OCI-LY1 (cell line): ENCODE measurements around the gene EBF3.

ENCODE experiments used
- H2AFZ ChIP-seq: fragments of 200-600 bp; sonication (generic), shearing (Covaris generic); 2 replicates; pipeline ENCODE4 v1.6.0; 2014; ENCODE audit warnings: antibody characterized with exemption, mild to moderate bottlenecking, low read length
- H3F3A ChIP-seq: fragments of 200-600 bp; sonication (generic), shearing (Covaris generic); 2 replicates; pipeline ENCODE4 v1.6.0; 2014; ENCODE audit warnings: mild to moderate bottlenecking, antibody characterized with exemption, low read length, moderate library complexity; ENCODE audit not compliant: insufficient read depth
- H3K27ac ChIP-seq: fragments of 200-600 bp; sonication (generic); 2 replicates; pipeline ENCODE4 v1.5.1; 2014; ENCODE audit warnings: low read length, mixed run types, mild to moderate bottlenecking, low read depth; ENCODE audit not compliant: poor library complexity, severe bottlenecking
- H3K27me3 ChIP-seq: fragments of 200-600 bp; sonication (generic); 2 replicates; pipeline ENCODE4 v1.6.0; 2014; ENCODE audit warnings: antibody characterized with exemption, mild to moderate bottlenecking, low read length, moderate library complexity; ENCODE audit not compliant: insufficient read depth
- H3K36me3 ChIP-seq: fragments of 200-600 bp; sonication (generic); 2 replicates; pipeline ENCODE4 v1.6.1; 2014; ENCODE audit warnings: mild to moderate bottlenecking, antibody characterized with exemption, low read length, moderate library complexity, mixed read lengths; ENCODE audit not compliant: insufficient read depth
- H3K4me1 ChIP-seq: fragments of 200-600 bp; sonication (generic); 2 replicates; pipeline ENCODE4 v1.5.1; 2014; ENCODE audit warnings: mild to moderate bottlenecking, low read length, moderate library complexity; ENCODE audit not compliant: insufficient read depth, severe bottlenecking
- H3K4me2 ChIP-seq: fragments of 200-600 bp; sonication (generic), shearing (Covaris generic); 2 replicates; pipeline ENCODE4 v1.6.1; 2014; ENCODE audit warnings: low read length
- H3K4me3 ChIP-seq: fragments of 200-600 bp; sonication (generic); 2 replicates; pipeline ENCODE4 v1.5.1; 2014; ENCODE audit warnings: low read length, low read depth, mild to moderate bottlenecking, mixed read lengths; ENCODE audit not compliant: poor library complexity, severe bottlenecking
- H3K79me2 ChIP-seq: fragments of 200-600 bp; shearing (Covaris generic); 2 replicates; pipeline ENCODE4 v1.6.1; 2016; ENCODE audit warnings: mixed run types, low read length, mixed read lengths; ENCODE audit not compliant: insufficient read depth
- H3K9ac ChIP-seq: fragments of 200-600 bp; sonication (generic), shearing (Covaris generic); 2 replicates; pipeline ENCODE4 v1.6.1; 2014; ENCODE audit warnings: mild to moderate bottlenecking, low read length, mixed read lengths
- H3K9me2 ChIP-seq: fragments of 200-600 bp; sonication (generic), shearing (Covaris generic); 2 replicates; pipeline ENCODE4 v1.6.1; 2014; ENCODE audit warnings: low read depth, mild to moderate bottlenecking, low read length, mixed read lengths
- H3K9me3 ChIP-seq: fragments of 200-600 bp; shearing (Covaris generic); 2 replicates; pipeline ENCODE4 v1.6.1; 2014; ENCODE audit warnings: low read length, mixed read lengths
- H4K20me1 ChIP-seq: fragments of 200-600 bp; sonication (generic), shearing (Covaris generic); 2 replicates; pipeline ENCODE4 v1.6.0; 2016; ENCODE audit warnings: mild to moderate bottlenecking, low read length; ENCODE audit not compliant: insufficient read depth
- CTCF ChIP-seq: fragments of 200-600 bp; sonication (generic), shearing (Covaris generic); IDR thresholded peaks from 2 replicates; pipeline ENCODE4 v1.5.1; 2017; ENCODE audit warnings: mild to moderate bottlenecking, antibody characterized with exemption, low read length, moderate library complexity, mixed read lengths
- EZH2 ChIP-seq: fragments of 200-600 bp; sonication (generic), shearing (Covaris generic); IDR thresholded peaks from 2 replicates; pipeline ENCODE4 v1.8.0; 2017; ENCODE audit warnings: borderline replicate concordance, mixed run types, mild to moderate bottlenecking, antibody characterized with exemption, low read length, moderate library complexity, mixed read lengths

EBF3 gene

GRCh38 chr10:129911451-129912165 is 52.5 kb downstream of the EBF3 start:
- H2AFZ ChIP-seq, result no peak overlapping the region
- no peak for TF ChIP-seq EZH2
- TF ChIP-seq CTCF, result no peak
- H3K9me3 ChIP-seq, result no peaks in the 10 kb centered on the region
- H3K27me3 ChIP-seq, result no peaks in the 10 kb centered on the region; the same call in 1 of the 2 replicates
- no peaks in the 10 kb centered on the region for H3K4me1 ChIP-seq
- H3K79me2 ChIP-seq, result no peaks in the 10 kb centered on the region
- H3K27ac ChIP-seq, result no peak overlapping the region
- H4K20me1 ChIP-seq, result no peaks in the 10 kb centered on the region
- no peak overlapping the region for H3K4me2 ChIP-seq
- no peaks in the 10 kb centered on the region for H3F3A ChIP-seq
- H3K9ac ChIP-seq, result no peak overlapping the region
- no peaks in the 10 kb centered on the region for H3K36me3 ChIP-seq
- no peaks in the 10 kb centered on the region for H3K9me2 ChIP-seq
- no peak overlapping the region for H3K4me3 ChIP-seq

- Histone ChIP-seq H3K27ac (no peak overlapping the region), H3K79me2 (no peaks in the 10 kb centered on the region), H3K36me3 (no peaks in the 10 kb centered on the region), H3K9me2 (no peaks in the 10 kb centered on the region), H3K9ac (no peak overlapping the region), H2AFZ (no peak overlapping the region), H3F3A (no peaks in the 10 kb centered on the region), H3K4me2 (no peak overlapping the region), H3K4me1 (no peaks in the 10 kb centered on the region), H3K4me3 (no peak overlapping the region), H3K27me3 (no peaks in the 10 kb centered on the region; the same call in 1 of the 2 replicates), H4K20me1 (no peaks in the 10 kb centered on the region), H3K9me3 (no peaks in the 10 kb centered on the region)
- TF ChIP-seq CTCF, result no peak
- no peak for TF ChIP-seq EZH2
Measured at GRCh38 chr10:129910861-129911260, 53.2 kb downstream of the EBF3 start.

GRCh38 chr10:129909531-129910256 is 54.4 kb downstream of the EBF3 start:
- no peak overlapping the region for H2AFZ ChIP-seq
- no peaks in the 10 kb centered on the region for H3K36me3 ChIP-seq

More at GRCh38 chr10:129909531-129910256, 54.4 kb downstream of the EBF3 start:
- no peak overlapping the region for H3K4me2 ChIP-seq
- no peak overlapping the region for H3K4me3 ChIP-seq
- no peaks in the 10 kb centered on the region for H3K4me1 ChIP-seq
- no peak overlapping the region for H3K27ac ChIP-seq
- H3K9me3 ChIP-seq, result no peaks in the 10 kb centered on the region
- H3K9me2 ChIP-seq, result no peaks in the 10 kb centered on the region
- TF ChIP-seq CTCF (no peak), EZH2 (no peak)
- no peaks in the 10 kb centered on the region for H3K79me2 ChIP-seq
- H3K9ac ChIP-seq, result no peak overlapping the region
- no peaks in the 10 kb centered on the region for H3F3A ChIP-seq
- no peaks in the 10 kb centered on the region; the same call in 1 of the 2 replicates for H3K27me3 ChIP-seq
- H4K20me1 ChIP-seq, result no peaks in the 10 kb centered on the region
